ENCODE measurements around the gene CCDC32. TPM values are rescaled to one million over a fixed set of nuclear protein-coding genes. Genes with fewer than 3 reads are reported as not detected.
"Not testable (repeated sequence)": the region's sequence is repeated elsewhere in the genome, so short reads cannot be mapped to it uniquely, and the experiment has no call there.

The CCDC32 gene
- total and polyA plus RNA-seq, 2 donors (not counting 1 experiment from before 2014, with no cell fraction given): 29.5 to 76.6 TPM

- no peaks in the 10 kb centered on the region for H3K4me1 Mint-ChIP-seq
- no peaks in the 10 kb centered on the region for H3K9me3 ChIP-seq (ENCODE audit: control extremely low read depth in 1 of 3, control insufficient read depth in 2 of 3, insufficient read depth in 1 of 3, low read length in 2 of 3)
- H3K27ac Mint-ChIP-seq: no peak overlapping the region
- ChIA-PET CTCF (no interaction called here), POLR2A (no interaction called here)
- no peak overlapping the region for H3K4me3 Mint-ChIP-seq
- H3K79me2 ChIP-seq (ENCODE audit: control insufficient read depth, insufficient read depth, low read length): no peaks in the 10 kb centered on the region
- TF ChIP-seq CTCF (IDR thresholded peaks at IDR 0.05) (no peak), EZH2 (IDR thresholded peaks at IDR 0.05; ENCODE audit: borderline replicate concordance, insufficient read depth, low read depth, low read length, poor library complexity, severe bottlenecking) (no peak)
- no peaks in the 10 kb centered on the region for H3K9me3 Mint-ChIP-seq (ENCODE audit: insufficient read depth)
- no CpG with 5 or more reads among the region's 4 CpGs for WGBS (ENCODE audit: insufficient coverage)
- no peaks in the 10 kb centered on the region for H3K27me3 ChIP-seq (replicated peaks in 1 of 4; ENCODE audit: control extremely low read depth in 1 of 4, control insufficient read depth in 3 of 4, insufficient read depth in 4 of 4, low read length in 3 of 4)
- no peak overlapping the region for H3K4me2 ChIP-seq (replicated peaks; ENCODE audit: low read depth, low read length, poor library complexity, severe bottlenecking)
- no peak overlapping the region for H3K4me3 ChIP-seq (ENCODE audit: control extremely low read depth in 1 of 5, extremely low read depth in 1 of 5, insufficient read depth in 1 of 5, low read depth in 2 of 5, low read length in 4 of 5)
- intact Hi-C loops (cut with micrococcal nuclease): no loop called here
- ATAC-seq (ENCODE audit: low read depth) (no peak), DNase-seq (no peak)
- no peaks in the 10 kb centered on the region for H3K4me1 ChIP-seq (ENCODE audit: control insufficient read depth in 2 of 2, insufficient read depth in 2 of 2, low read length in 2 of 2)
- H2AFZ ChIP-seq (ENCODE audit: insufficient read depth, low read depth, low read length, poor library complexity, severe bottlenecking): no peak overlapping the region
- H4K20me1 ChIP-seq (ENCODE audit: control insufficient read depth, insufficient read depth, low read length, poor library complexity, severe bottlenecking): peaks cover 2% of the 10 kb centered on the region
- no peak overlapping the region for H3K9ac ChIP-seq (ENCODE audit: low read length)
- no peaks in the 10 kb centered on the region for H3K27me3 Mint-ChIP-seq
- H3K27ac ChIP-seq (ENCODE audit: low read length in 2 of 2): no peak overlapping the region
- H3K36me3 ChIP-seq (replicated peaks in 1 of 2; ENCODE audit: control extremely low read depth in 1 of 2, control insufficient read depth in 1 of 2, extremely low read depth in 1 of 2, insufficient read depth in 2 of 2, low read length in 1 of 2): peaks cover 0 to 8% of the 10 kb centered on the region in 2 experiments
Measured at GRCh38 chr15:40578892-40579291, 14.1 kb upstream of the CCDC32 start.

- H3K27ac ChIP-seq (ENCODE audit: low read length in 2 of 2); ATAC-seq (ENCODE audit: low read depth); H3K4me1 ChIP-seq (ENCODE audit: control insufficient read depth in 2 of 2, insufficient read depth in 2 of 2, low read length in 2 of 2); H3K9me3 Mint-ChIP-seq (ENCODE audit: insufficient read depth); H3K9me3 ChIP-seq (ENCODE audit: control extremely low read depth in 1 of 3, control insufficient read depth in 2 of 3, insufficient read depth in 1 of 3, low read length in 2 of 3); H3K27ac Mint-ChIP-seq; H3K27me3 Mint-ChIP-seq; H3K4me3 Mint-ChIP-seq; intact Hi-C loops (cut with micrococcal nuclease); H3K4me2 ChIP-seq (replicated peaks; ENCODE audit: low read depth, low read length, poor library complexity, severe bottlenecking); DNase-seq; H2AFZ ChIP-seq (ENCODE audit: insufficient read depth, low read depth, low read length, poor library complexity, severe bottlenecking); H3K27me3 ChIP-seq (replicated peaks in 1 of 4; ENCODE audit: control extremely low read depth in 1 of 4, control insufficient read depth in 3 of 4, insufficient read depth in 4 of 4, low read length in 3 of 4); H3K4me1 Mint-ChIP-seq; POLR2A ChIA-PET; H3K9ac ChIP-seq (ENCODE audit: low read length); H4K20me1 ChIP-seq (ENCODE audit: control insufficient read depth, insufficient read depth, low read length, poor library complexity, severe bottlenecking); H3K4me3 ChIP-seq (ENCODE audit: control extremely low read depth in 1 of 5, extremely low read depth in 1 of 5, insufficient read depth in 1 of 5, low read depth in 2 of 5, low read length in 4 of 5): not testable (repeated sequence)
- H3K36me3 ChIP-seq (replicated peaks in 1 of 2; ENCODE audit: control extremely low read depth in 1 of 2, control insufficient read depth in 1 of 2, extremely low read depth in 1 of 2, insufficient read depth in 2 of 2, low read length in 1 of 2): peaks cover 0 to 22% of the 10 kb centered on the region in 2 experiments
- no CpG with 5 or more reads among the region's 5 CpGs for WGBS (ENCODE audit: insufficient coverage)
- CTCF ChIA-PET: interaction anchor here (1.4 kb wide), 1 partner anchor 13 kb away, joined by 4 read pairs; no protein-coding TSS in a partner anchor
- peaks cover 13% of the 10 kb centered on the region for H3K79me2 ChIP-seq (ENCODE audit: control insufficient read depth, insufficient read depth, low read length)
Measured at GRCh38 chr15:40576914-40577313, 12.1 kb upstream of the CCDC32 start.
